Renal cortex interstitium (tissue), 11 donors: ENCODE measurements around the gene NEDD4L. TPM values are rescaled to one million over a fixed set of nuclear protein-coding genes. Genes with fewer than 3 reads are reported as not detected.

Source experiments
- DNase-seq, 11 donors: peaks; one replicate each; pipeline ENCODE4 v3.0.0-alpha.2; 2013; ENCODE audit warnings: low read depth in 9 of 11, low spot score in 4 of 11; ENCODE audit errors: extremely low read depth in 1 of 11
- polyA plus RNA-seq, 3 donors: library from polyadenylated mRNA; unstranded; fragments of 120-200 nt; gene quantifications; one replicate each; pipeline ENCODE4 v1.2.1, GENCODE V29; 2013; ENCODE audit not compliant: insufficient read length in 3 of 3

The NEDD4L gene
- polyA plus RNA-seq, 3 donors, result 106 to 169 (median 131) TPM

GRCh38 chr18:58069721-58070292, 25.8 kb downstream of the NEDD4L start:
- DNase-seq, result no peak

GRCh38 chr18:58076052-58076451, 32.0 kb downstream of the NEDD4L start:
- DNase-seq, result no peak

DNA sequence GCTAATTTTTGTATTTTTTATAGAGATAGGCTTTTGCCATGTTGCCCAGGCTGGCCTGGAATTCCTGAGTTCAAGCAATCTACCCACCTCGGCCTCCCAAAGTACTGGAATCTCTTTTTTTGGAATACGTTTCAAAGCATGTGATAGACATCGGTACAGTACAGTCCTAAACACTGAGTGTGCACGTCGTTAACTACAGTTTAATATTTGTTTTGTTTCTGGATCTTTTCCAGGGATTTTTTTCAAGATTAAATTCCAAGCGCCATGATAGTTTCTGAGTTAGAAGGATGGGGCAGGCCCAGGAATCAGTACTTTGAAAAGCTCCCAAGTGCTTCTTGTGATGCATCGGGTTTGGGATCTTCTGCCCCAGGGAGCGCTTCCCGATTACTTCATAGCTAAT, 33.3 kb downstream of the NEDD4L start:
- no peak for DNase-seq

- no peak for DNase-seq
These were observed 35.0 kb downstream of the NEDD4L start for GRCh38 chr18:58078889-58079573.

DNA sequence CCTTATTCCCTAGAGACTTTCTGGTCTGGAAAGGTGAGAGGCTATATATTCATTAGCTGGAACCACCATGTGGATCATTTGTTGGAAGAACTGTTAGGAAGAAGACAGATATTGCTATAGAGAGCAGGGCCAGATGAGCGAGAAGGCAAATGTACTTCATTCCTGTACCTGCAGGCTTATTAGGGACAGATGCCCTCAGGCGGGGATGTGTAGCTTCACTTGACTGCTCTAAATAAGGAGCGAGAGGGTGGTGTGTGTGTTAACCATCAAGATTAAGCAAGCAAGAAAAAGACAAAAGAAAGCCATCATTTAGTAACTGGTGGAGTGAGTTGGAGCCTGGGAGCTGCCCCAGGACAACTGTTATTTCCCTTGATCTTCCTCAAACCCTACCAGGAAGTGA, 36.4 kb downstream of the NEDD4L start:
- no peak for DNase-seq

DNA sequence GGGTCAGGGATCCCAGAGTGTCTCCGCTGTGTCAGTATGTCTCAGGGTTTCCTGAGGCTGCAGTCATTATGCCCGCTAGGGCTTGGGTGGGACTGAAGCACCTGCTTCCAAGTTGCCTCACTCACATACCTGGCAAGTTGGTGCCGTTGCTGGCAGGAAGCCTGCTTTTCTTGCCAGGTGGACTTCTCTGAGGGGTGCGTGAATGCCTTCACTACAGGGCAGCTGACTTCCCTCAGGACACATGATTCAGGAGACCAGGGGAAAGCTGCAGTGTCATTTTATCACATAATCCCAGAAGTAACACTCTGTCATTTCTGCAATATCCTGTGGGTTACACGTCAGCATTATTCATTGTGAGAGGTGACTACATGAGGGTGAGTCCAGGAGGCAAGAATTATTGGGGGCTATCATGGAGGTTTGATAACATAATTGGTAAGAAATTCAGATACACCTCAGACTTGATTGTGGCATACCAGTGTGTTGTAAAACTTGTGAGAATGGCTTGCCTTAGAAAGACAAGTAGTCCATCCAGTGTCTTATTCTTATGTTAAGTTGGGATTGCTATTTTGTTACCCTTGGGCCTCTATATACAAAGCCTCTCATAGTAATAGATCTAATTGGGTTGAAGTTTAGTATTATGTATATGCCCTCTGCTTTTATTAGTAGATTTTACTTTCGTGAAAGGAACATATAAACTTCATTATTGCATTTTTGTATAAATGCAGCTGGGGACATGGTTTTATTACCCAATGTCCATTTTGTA, 44.1 kb downstream of the NEDD4L start:
- no peak for DNase-seq

- DNase-seq, result no peak
These were observed 44.7 kb downstream of the NEDD4L start for GRCh38 chr18:58088691-58089065.

DNA sequence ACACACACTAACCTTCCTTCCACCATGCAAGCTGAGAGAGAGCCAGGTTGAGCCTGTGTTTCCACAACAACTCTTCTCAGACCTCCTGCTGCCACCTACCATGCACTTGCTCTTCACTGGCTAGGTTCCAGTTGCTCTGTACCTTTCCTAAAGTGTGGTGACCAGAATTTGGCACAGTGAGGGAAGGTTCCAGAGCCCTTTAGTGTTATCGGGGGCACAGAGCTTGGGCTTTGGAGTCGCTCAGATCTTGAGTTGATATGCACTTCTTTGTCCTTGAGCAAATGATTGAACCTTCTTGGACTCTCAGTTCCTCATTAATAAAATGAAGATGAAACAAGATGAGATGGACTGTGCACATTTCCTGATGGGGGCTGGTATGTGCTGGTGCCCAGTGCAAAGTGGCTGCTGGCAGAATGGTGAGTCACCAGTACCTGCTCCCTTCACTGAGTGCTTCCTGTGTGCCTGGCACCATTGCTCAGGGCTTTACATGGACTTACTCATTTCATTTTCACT, 47.1 kb downstream of the NEDD4L start:
- DNase-seq, result no peak

DNA sequence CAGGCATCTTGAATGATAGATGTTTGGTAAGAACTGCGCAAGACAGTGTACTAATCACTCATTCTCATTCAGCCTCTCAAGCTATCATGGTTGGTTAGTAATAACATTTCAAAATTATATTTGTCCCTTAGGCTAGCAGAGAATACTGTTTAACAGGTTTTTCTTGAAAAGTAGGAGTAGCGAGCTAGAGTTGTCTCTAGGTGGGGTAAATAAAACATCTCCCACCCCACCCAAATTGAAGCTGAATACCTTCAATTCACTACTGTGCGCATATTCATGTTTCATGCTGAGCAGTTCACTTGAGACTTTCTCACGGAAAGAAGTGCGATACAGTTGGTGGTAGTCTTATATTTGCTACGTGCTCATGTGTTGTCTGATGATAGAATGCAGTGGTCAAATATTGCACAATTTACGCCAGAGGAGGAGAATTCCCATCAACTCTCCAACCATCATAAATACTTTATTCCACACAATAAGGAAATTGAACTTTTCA, 49.3 kb downstream of the NEDD4L start:
- no peak for DNase-seq

DNA sequence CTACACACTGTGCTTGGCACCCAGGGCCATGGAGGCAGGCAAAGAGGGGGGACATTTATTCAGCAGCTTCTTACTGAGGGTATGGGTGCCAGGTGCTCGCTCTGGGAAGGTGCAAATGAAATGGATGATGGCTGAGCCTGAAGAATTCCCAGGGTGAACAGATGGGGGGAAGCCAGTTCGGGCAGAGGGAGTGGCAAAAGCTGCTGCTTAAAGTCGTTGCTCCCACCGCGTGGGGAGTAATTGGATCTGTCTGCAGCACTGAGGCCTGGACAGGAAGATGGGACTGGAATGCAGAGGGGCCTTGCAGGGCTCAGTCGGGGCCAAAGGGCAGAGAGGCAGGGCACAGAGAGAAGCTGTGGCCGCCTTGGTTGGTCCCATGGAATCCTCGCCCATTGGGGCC, 51.2 kb downstream of the NEDD4L start:
- DNase-seq, result no peak

DNA sequence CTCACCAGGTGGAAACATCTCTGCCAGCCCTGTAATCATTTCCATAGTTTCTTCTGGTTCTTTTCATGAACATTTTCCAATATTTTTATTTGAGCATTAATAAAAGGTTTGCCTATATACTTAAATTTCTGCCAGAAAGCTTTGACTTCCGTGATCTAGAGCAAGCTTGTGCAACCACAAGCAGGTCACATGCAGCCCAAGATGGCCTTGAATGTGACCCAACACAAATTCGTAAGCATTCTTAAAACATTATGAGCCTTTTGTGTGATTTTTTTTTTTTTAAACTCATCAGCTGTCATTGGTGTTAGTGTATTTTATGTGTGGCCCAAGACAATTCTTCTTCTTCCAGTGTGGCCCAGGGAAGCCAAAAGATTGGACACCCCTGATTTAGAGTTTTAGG, 51.6 kb downstream of the NEDD4L start:
- no peak for DNase-seq

GRCh38 chr18:58096658-58097057, 52.6 kb downstream of the NEDD4L start:
- no peak for DNase-seq

DNA sequence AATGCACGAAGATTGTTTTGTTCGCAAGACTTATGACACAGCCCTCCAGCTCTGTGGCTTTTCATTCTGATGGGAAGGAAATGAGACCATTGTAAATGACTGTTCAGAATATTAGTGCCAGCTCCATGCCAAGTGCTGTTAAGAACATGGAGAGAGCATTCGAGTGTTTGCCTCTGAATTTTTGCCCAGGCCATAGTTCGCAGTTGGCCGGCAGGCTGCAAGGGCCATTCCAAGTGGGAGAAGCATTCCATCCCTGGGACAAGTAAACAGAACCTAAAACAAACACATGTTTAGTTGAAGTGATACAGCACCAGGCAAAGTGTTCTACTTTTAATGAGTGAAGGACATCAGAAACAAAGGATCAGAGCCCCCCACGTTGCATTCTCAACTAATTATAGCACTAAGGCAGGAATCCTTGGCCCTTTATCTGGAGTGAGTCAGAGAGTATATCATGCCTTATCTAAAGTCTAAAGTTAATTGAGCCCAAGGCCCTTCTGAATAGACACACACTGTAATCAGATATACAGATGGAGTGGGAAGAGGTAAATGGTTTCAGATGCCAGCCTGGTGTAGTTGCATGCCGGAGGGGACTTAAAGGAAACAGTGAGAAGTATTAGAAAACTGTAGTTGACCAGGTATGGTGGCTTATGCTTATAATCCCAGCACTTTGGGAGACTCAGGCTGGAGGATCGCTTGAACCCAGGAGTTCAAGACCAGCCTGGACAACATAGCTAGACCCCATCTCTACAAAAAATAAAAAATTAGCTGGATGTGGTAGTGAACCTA, 53.3 kb downstream of the NEDD4L start:
- DNase-seq, result no peak

GRCh38 chr18:58097907-58098166, 53.8 kb downstream of the NEDD4L start:
- DNase-seq, result no peak

DNA sequence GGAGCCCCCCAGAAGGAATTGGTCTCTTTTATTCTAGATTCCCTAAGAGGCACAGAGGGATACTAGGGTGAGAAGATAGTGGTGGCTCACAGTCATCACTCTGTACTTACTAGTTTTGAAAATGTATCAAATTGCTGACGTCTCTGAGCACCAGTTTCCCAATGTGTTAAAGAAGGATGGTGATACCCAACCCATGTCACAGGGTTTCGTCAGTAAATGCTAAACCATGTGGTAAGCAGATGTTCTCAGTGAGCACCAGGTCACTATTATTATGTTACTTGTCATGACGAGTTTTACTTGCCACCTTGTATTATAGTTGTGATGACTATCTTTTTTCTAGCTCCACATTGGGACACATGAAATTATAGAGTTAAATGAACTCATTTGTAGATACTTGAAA, 54.7 kb downstream of the NEDD4L start:
- DNase-seq, result no peak

- DNase-seq, result no peak
These were observed 56.1 kb downstream of the NEDD4L start for GRCh38 chr18:58100154-58100553.

GRCh38 chr18:58101291-58101794, 57.3 kb downstream of the NEDD4L start:
- DNase-seq, result no peak

DNA sequence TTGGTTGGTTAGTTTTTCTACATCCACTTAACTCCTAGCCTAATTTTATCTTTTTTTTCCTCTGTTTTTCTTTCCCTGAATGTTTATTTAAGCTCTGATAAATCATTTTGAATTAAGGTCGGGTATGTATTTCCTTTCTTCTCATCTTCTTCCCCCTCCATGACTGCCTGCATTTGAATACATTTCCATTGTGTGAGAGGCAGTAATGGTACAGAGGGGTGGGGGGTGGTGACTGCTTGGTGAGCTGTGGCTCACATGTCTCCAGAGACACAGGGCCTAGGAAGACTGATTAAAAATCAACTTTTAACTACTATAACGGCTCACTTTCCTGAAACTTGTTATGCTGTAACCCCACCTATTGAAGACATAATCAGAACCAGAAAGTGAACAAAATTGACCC, 58.0 kb downstream of the NEDD4L start:
- DNase-seq, result no peak

GRCh38 chr18:58102875-58103274, 58.8 kb downstream of the NEDD4L start:
- no peak for DNase-seq
